ENCODE measurements around the gene DNAI7.

The DNAI7 gene

GRCh38 chr12:25195056-25195971 is at the start of gene DNAI7, which contains the start of gene ETFRF1:
Gene DNAI7, minus strand, starts transcription at chr12:25195160. Its CDS starts 82 bp downstream, at chr12:25195078.
Gene ETFRF1, plus strand, starts transcription at chr12:25195237. Its CDS starts 8,720 bp downstream, at chr12:25203957.
- DNase-seq = peak; percentile 92 to 96 (median 93)

GRCh38 chr12:25243680-25243990 is 48.7 kb upstream of the DNAI7 start:
- DNase-seq = no peak

GRCh38 chr12:25242981-25243679 is 48.2 kb upstream of the DNAI7 start:
- no peak for DNase-seq

- peak in 3 of 6 experiments; percentile 44 to 73 (median 70) for DNase-seq
These were observed 46.4 kb upstream of the DNAI7 start for GRCh38 chr12:25241167-25242020.

- no peak for DNase-seq
These were observed 41.7 kb upstream of the DNAI7 start for GRCh38 chr12:25236626-25237025.

- DNase-seq = no peak
These were observed 41.2 kb upstream of the DNAI7 start for GRCh38 chr12:25236190-25236589.

GRCh38 chr12:25213338-25213737 is 18.4 kb upstream of the DNAI7 start:
- no peak for DNase-seq

- DNase-seq = no peak
These were observed 13.6 kb upstream of the DNAI7 start for GRCh38 chr12:25208554-25208953.

- no peak for DNase-seq
These were observed 12.9 kb upstream of the DNAI7 start for GRCh38 chr12:25207846-25208245.

GRCh38 chr12:25207411-25207810 is 12.5 kb upstream of the DNAI7 start:
- no peak for DNase-seq

GRCh38 chr12:25202137-25202536 is 7.2 kb upstream of the DNAI7 start:
- DNase-seq = no peak

GRCh38 chr12:25200703-25201102 is 5.7 kb upstream of the DNAI7 start:
- no peak for DNase-seq

GRCh38 chr12:25197608-25198007 is 2.6 kb upstream of the DNAI7 start:
- DNase-seq = no peak

- no peak for DNase-seq
These were observed 271 bp downstream of the DNAI7 start for GRCh38 chr12:25194722-25195055.

- DNase-seq = peak in 2 of 6 experiments; percentile 31 to 33
These were observed 746 bp downstream of the DNAI7 start for GRCh38 chr12:25194214-25194613.

- DNase-seq = no peak
These were observed 4.2 kb downstream of the DNAI7 start for GRCh38 chr12:25190793-25191192.

- no peak for DNase-seq
These were observed 5.3 kb downstream of the DNAI7 start for GRCh38 chr12:25189656-25190055.

GRCh38 chr12:25187781-25188180 is 7.2 kb downstream of the DNAI7 start:
- no peak for DNase-seq

- DNase-seq = peak in 3 of 6 experiments; percentile 14 to 32 (median 17)
These were observed 8.1 kb downstream of the DNAI7 start for GRCh38 chr12:25186788-25187402.

GRCh38 chr12:25186038-25186787 is 8.7 kb downstream of the DNAI7 start:
- DNase-seq = peak in 3 of 6 experiments; percentile 13 to 38 (median 25)

GRCh38 chr12:25184132-25184531 is 10.8 kb downstream of the DNAI7 start:
- DNase-seq = no peak

- DNase-seq = no peak
These were observed 12.2 kb downstream of the DNAI7 start for GRCh38 chr12:25182765-25183164.
